ENCODE results near the gene KRTDAP. TPM values are rescaled to one million over a fixed set of nuclear protein-coding genes. Genes with fewer than 3 reads are reported as not detected.
"Not testable (repeated sequence)": the region's sequence is repeated elsewhere in the genome, so short reads cannot be mapped to it uniquely, and the experiment has no call there.

The KRTDAP gene
- polyA plus RNA-seq, 1 of the 3 experiments (the other 2 are of a cell fraction) = not detected

DNA sequence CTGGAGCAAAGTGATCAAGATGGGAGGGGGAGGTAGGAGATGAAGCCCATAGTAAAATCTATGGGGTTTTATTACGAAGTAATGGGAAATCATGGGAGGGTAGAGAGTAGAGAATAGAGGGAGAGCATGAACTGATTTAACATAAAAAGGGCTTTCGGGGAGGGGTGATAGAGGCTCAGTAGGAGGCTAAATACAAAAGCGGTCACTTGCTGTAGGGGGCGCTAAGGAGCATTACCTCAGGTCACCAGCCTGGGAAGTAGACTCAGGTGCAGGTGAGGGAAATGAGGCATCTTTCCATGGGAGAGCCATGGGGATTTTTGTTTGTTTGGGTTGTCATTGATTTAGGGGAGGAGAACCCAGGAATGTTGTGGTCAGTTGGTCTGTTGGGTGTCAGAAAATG lies 14.1 kb downstream of the KRTDAP start:
- no peak for DNase-seq
- POLR2A ChIA-PET = no interaction called here
- H3K9me2 ChIP-seq = no peaks in the 10 kb centered on the region
- H3K27me3 ChIP-seq (ENCODE audit: insufficient read depth) = peaks cover 82% of the 10 kb centered on the region
- H4K20me1 ChIP-seq (ENCODE audit: insufficient read depth) = no peaks in the 10 kb centered on the region
- WGBS (ENCODE audit: low lambda C conversion rate) = 14% methylated on average over 4 of the region's 4 CpGs
- H3K9me3 ChIP-seq = no peaks in the 10 kb centered on the region
- no peaks in the 10 kb centered on the region; a peak in 1 of 4 replicates for H3K4me1 ChIP-seq (ENCODE audit: control insufficient read depth in 1 of 2, insufficient read depth in 2 of 2, low read depth in 1 of 2, low read length in 1 of 2)
- H3F3A ChIP-seq (replicated peaks; ENCODE audit: insufficient read depth) = no peaks in the 10 kb centered on the region
- H3K27ac ChIP-seq (ENCODE audit: low read depth in 2 of 2, low read length in 1 of 2) = no peak overlapping the region
- CTCF ChIA-PET = interaction anchor here (1.0 kb wide), 1 partner anchor 30 kb away, joined by 4 read pairs; no protein-coding TSS in a partner anchor
- no peaks in the 10 kb centered on the region for H3K36me3 ChIP-seq (replicated peaks in 1 of 2; ENCODE audit: control insufficient read depth in 1 of 2, insufficient read depth in 2 of 2, low read length in 1 of 2)
- no peak overlapping the region for H3K9ac ChIP-seq
- TF ChIP-seq TEAD4 (IDR thresholded peaks at IDR 0.05; ENCODE audit: borderline replicate concordance, insufficient read depth) = no peak
- TF ChIP-seq, protein P1, sequence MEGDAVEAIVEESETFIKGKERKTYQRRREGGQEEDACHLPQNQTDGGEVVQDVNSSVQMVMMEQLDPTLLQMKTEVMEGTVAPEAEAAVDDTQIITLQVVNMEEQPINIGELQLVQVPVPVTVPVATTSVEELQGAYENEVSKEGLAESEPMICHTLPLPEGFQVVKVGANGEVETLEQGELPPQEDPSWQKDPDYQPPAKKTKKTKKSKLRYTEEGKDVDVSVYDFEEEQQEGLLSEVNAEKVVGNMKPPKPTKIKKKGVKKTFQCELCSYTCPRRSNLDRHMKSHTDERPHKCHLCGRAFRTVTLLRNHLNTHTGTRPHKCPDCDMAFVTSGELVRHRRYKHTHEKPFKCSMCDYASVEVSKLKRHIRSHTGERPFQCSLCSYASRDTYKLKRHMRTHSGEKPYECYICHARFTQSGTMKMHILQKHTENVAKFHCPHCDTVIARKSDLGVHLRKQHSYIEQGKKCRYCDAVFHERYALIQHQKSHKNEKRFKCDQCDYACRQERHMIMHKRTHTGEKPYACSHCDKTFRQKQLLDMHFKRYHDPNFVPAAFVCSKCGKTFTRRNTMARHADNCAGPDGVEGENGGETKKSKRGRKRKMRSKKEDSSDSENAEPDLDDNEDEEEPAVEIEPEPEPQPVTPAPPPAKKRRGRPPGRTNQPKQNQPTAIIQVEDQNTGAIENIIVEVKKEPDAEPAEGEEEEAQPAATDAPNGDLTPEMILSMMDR (IDR thresholded peaks at IDR 0.05) = peak; percentile 30
- H2AFZ ChIP-seq (ENCODE audit: low read depth) = no peak overlapping the region
- no peak overlapping the region for H3K4me3 ChIP-seq (ENCODE audit: low read depth in 2 of 2, low read length in 1 of 2)
- H3K79me2 ChIP-seq (ENCODE audit: insufficient read depth) = no peaks in the 10 kb centered on the region
- no peak overlapping the region for H3K4me2 ChIP-seq

DNA sequence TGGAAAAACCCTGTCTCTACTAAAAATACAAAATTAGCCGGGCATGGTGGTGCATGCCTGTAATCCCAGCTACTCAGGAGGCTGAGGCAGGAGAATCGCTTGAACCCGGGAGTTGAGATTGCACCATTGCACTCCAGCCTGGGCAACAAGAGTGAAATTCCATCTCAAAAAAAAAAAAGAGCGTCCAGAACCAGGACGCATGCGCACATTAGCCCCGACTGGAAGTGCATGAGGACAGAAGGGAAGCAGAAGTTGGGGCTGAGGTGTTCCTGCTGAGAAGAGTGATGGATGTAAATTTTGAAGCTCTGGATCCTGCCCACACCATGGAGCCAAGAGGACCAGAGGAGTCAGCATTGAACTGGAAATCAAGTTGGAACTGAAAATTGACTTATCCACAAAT lies 15.7 kb downstream of the KRTDAP start:
- H3K9me3 ChIP-seq; H3K9ac ChIP-seq; H3K27ac ChIP-seq (ENCODE audit: low read depth in 2 of 2, low read length in 1 of 2); H2AFZ ChIP-seq (ENCODE audit: low read depth); H3K79me2 ChIP-seq (ENCODE audit: insufficient read depth); DNase-seq; H3K36me3 ChIP-seq (replicated peaks in 1 of 2; ENCODE audit: control insufficient read depth in 1 of 2, insufficient read depth in 2 of 2, low read length in 1 of 2); H4K20me1 ChIP-seq (ENCODE audit: insufficient read depth); H3K9me2 ChIP-seq; POLR2A ChIA-PET; H3F3A ChIP-seq (replicated peaks; ENCODE audit: insufficient read depth); H3K4me3 ChIP-seq (ENCODE audit: low read depth in 2 of 2, low read length in 1 of 2); H3K4me1 ChIP-seq (ENCODE audit: control insufficient read depth in 1 of 2, insufficient read depth in 2 of 2, low read depth in 1 of 2, low read length in 1 of 2); H3K4me2 ChIP-seq: not testable (repeated sequence)
- WGBS (ENCODE audit: low lambda C conversion rate) = 56% methylated on average over 7 of the region's 7 CpGs
- H3K27me3 ChIP-seq (ENCODE audit: insufficient read depth) = peaks cover 85% of the 10 kb centered on the region
- CTCF ChIA-PET = interaction anchor here (0.8 to 3.3 kb wide), 3 partner anchors 13 to 122 kb away, joined by 4 to 15 read pairs (median 5); no protein-coding TSS in a partner anchor

DNA sequence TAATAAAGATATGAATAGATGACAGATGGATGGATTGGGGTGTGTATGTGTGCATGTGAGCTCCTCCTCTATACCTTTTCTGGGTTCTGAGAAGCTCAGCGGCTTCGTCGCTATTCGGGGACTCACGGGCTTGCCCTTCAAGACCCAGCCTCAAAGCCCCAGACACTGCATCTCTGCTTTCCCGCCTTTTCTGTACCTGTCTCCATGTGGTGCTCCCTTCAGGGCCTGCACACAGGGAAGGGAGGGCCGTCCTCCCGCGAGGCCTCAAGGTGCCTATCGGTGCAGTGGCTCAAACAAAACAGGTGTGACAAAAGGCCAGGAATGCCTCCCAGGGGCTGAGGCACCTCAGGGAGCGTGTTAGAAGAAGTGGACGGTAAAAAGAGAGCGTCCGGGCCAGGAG lies 16.2 kb downstream of the KRTDAP start:
- CTCF ChIA-PET = interaction anchor here (1.0 to 3.3 kb wide), 5 partner anchors 14 to 121 kb away, joined by 4 to 15 read pairs (median 5); no protein-coding TSS in a partner anchor
- H3K79me2 ChIP-seq (ENCODE audit: insufficient read depth) = no peaks in the 10 kb centered on the region
- no peaks in the 10 kb centered on the region for H3K4me1 ChIP-seq (ENCODE audit: control insufficient read depth in 1 of 2, insufficient read depth in 2 of 2, low read depth in 1 of 2, low read length in 1 of 2)
- no peaks in the 10 kb centered on the region for H3K36me3 ChIP-seq (replicated peaks in 1 of 2; ENCODE audit: control insufficient read depth in 1 of 2, insufficient read depth in 2 of 2, low read length in 1 of 2)
- H4K20me1 ChIP-seq (ENCODE audit: insufficient read depth) = no peaks in the 10 kb centered on the region
- TF ChIP-seq JUND (IDR thresholded peaks at IDR 0.05) (no peak), RCOR1 (IDR thresholded peaks at IDR 0.05; ENCODE audit: low read length) (no peak), RFX5 (IDR thresholded peaks at IDR 0.05; ENCODE audit: low read length) (no peak)
- H3F3A ChIP-seq (replicated peaks; ENCODE audit: insufficient read depth) = no peaks in the 10 kb centered on the region
- no peak overlapping the region for H3K4me2 ChIP-seq
- no peaks in the 10 kb centered on the region for H3K9me3 ChIP-seq
- H3K27ac ChIP-seq (ENCODE audit: low read depth in 2 of 2, low read length in 1 of 2) = no peak overlapping the region
- POLR2A ChIA-PET = no interaction called here
- no peak overlapping the region for H3K9ac ChIP-seq
- H3K27me3 ChIP-seq (ENCODE audit: insufficient read depth) = peaks cover 84% of the 10 kb centered on the region
- no peak overlapping the region for H2AFZ ChIP-seq (ENCODE audit: low read depth)
- H3K4me3 ChIP-seq (ENCODE audit: low read depth in 2 of 2, low read length in 1 of 2) = no peak overlapping the region
- H3K9me2 ChIP-seq = no peaks in the 10 kb centered on the region
- WGBS (ENCODE audit: low lambda C conversion rate) = 38% methylated on average over 14 of the region's 14 CpGs
- no peak for DNase-seq

Data from SK-N-SH (cell line).